Endothelial cell (in vitro differentiated cells): ENCODE data around the gene HDLBP. TPM values are rescaled to one million over a fixed set of nuclear protein-coding genes. Genes with fewer than 3 reads are reported as not detected.
A peak's percentile ranks its signal among the peaks of the same experiment; 100 is the strongest.

Experiments
- DNase-seq: peaks from one replicate; pipeline ENCODE4 v3.0.0; 2021; ENCODE audit warnings: low spot score
- H3K27ac Mint-ChIP-seq: one replicate; pipeline ENCODE4 v1.8.0; 2021; ENCODE audit warnings: mixed read lengths, inconsistent platforms; ENCODE audit not compliant: unreplicated experiment
- H3K27me3 Mint-ChIP-seq: one replicate; pipeline ENCODE4 v1.8.0; 2021; ENCODE audit warnings: mild to moderate bottlenecking, moderate library complexity, mixed read lengths, inconsistent platforms; ENCODE audit not compliant: unreplicated experiment
- H3K36me3 Mint-ChIP-seq: one replicate; pipeline ENCODE4 v1.8.0; 2021; ENCODE audit warnings: mild to moderate bottlenecking, low read depth, mixed read lengths, inconsistent platforms; ENCODE audit not compliant: unreplicated experiment
- H3K4me1 Mint-ChIP-seq: one replicate; pipeline ENCODE4 v1.8.0; 2021; ENCODE audit warnings: mild to moderate bottlenecking, mixed read lengths, inconsistent platforms; ENCODE audit not compliant: unreplicated experiment
- H3K4me3 Mint-ChIP-seq: one replicate; pipeline ENCODE4 v1.8.0; 2021; ENCODE audit warnings: mild to moderate bottlenecking, mixed read lengths, inconsistent platforms; ENCODE audit not compliant: unreplicated experiment
- H3K9me3 Mint-ChIP-seq: one replicate; pipeline ENCODE4 v1.8.0; 2021; ENCODE audit warnings: mixed read lengths, inconsistent platforms; ENCODE audit not compliant: unreplicated experiment
- CTCF ChIP-seq: fragments of 200-600 bp; sonication (generic); IDR thresholded peaks from one replicate; pipeline ENCODE4 v1.5.0; 2021; ENCODE audit warnings: antibody characterized with exemption; ENCODE audit not compliant: unreplicated experiment
- total RNA-seq: library from RNA; stranded (reverse); fragmentation: NEBNext Ultra II Directional; extraction: Animal tissue kit (Norgen Biotek cat#: 25700); gene quantifications from one replicate; pipeline ENCODE4 v1.2.1, GENCODE V29; 2021; ENCODE audit not compliant: unreplicated experiment

The HDLBP gene
- total RNA-seq, 1 donor from 2014 or later: 364 TPM

- H3K9me3 Mint-ChIP-seq: no peaks in the 10 kb centered on the region
- no peak overlapping the region for H3K4me3 Mint-ChIP-seq
- no peak for TF ChIP-seq CTCF
- H3K27me3 Mint-ChIP-seq: peaks cover 15% of the 10 kb centered on the region
- peaks cover 34% of the 10 kb centered on the region for H3K4me1 Mint-ChIP-seq
- DNase-seq: no peak
- no peak overlapping the region for H3K27ac Mint-ChIP-seq
- peaks cover 15% of the 10 kb centered on the region for H3K36me3 Mint-ChIP-seq
These were observed 95.6 kb downstream of the HDLBP start for GRCh38 chr2:241219856-241220356.

- Mint-ChIP-seq H3K27ac (peak overlapping the region; percentile 77), H3K36me3 (peaks cover 11% of the 10 kb centered on the region), H3K4me1 (peaks cover 25% of the 10 kb centered on the region), H3K9me3 (no peaks in the 10 kb centered on the region), H3K27me3 (peaks cover 11% of the 10 kb centered on the region), H3K4me3 (peak overlapping the region; percentile 97)
- TF ChIP-seq CTCF: no peak
- DNase-seq: no peak
These were observed 96.5 kb downstream of the HDLBP start for GRCh38 chr2:241219030-241219382.

GRCh38 chr2:241218131-241219029 lies 97.1 kb downstream of the HDLBP start:
- peak; percentile 66 for DNase-seq
- Mint-ChIP-seq H3K4me1 (peaks cover 19% of the 10 kb centered on the region), H3K27ac (peak overlapping the region; percentile 77), H3K36me3 (peaks cover 11% of the 10 kb centered on the region), H3K27me3 (peaks cover 16% of the 10 kb centered on the region), H3K9me3 (no peaks in the 10 kb centered on the region), H3K4me3 (peak overlapping the region; percentile 97)
- no peak for TF ChIP-seq CTCF

- Mint-ChIP-seq H3K36me3 (peaks cover 8% of the 10 kb centered on the region), H3K4me1 (peaks cover 15% of the 10 kb centered on the region), H3K27me3 (peaks cover 16% of the 10 kb centered on the region), H3K9me3 (no peaks in the 10 kb centered on the region), H3K4me3 (peak overlapping the region; percentile 65), H3K27ac (no peak overlapping the region)
- TF ChIP-seq CTCF: no peak
- peak; percentile 66 for DNase-seq
These were observed 98.0 kb downstream of the HDLBP start for GRCh38 chr2:241217320-241218031.
